ENCODE data around the gene ABHD15. TPM values are rescaled to one million over a fixed set of nuclear protein-coding genes. Genes with fewer than 3 reads are reported as not detected.
A peak's percentile ranks its signal among the peaks of the same experiment; 100 is the strongest.

Gene ABHD15
- total RNA-seq, 1 experiment from 2014 or later, result 10.5 TPM

- H3K9me3 ChIP-seq, result no peaks in the 10 kb centered on the region
- Mint-ChIP-seq H3K27me3 (ENCODE audit: insufficient read depth, unreplicated experiment) (no peaks in the 10 kb centered on the region), H3K27ac (ENCODE audit: unreplicated experiment) (no peak overlapping the region), H3K9me3 (ENCODE audit: unreplicated experiment) (no peaks in the 10 kb centered on the region), H3K36me3 (ENCODE audit: insufficient read depth, unreplicated experiment) (peaks cover 26% of the 10 kb centered on the region), H3K4me3 (ENCODE audit: unreplicated experiment) (no peak overlapping the region), H3K4me1 (ENCODE audit: low read depth, unreplicated experiment) (peaks cover 6% of the 10 kb centered on the region)
- intact Hi-C loops (cut with micrococcal nuclease; ENCODE audit: unreplicated experiment), result loop anchor here (2.0 kb wide), 1 partner anchor 15 kb away; the partner anchor contains the start of gene GIT1
- TF ChIP-seq CTCF (IDR thresholded peaks at IDR 0.05; ENCODE audit: insufficient read depth in 1 of 2, low read depth in 1 of 2, low read length in 1 of 2, severe bottlenecking in 1 of 2, unreplicated experiment in 1 of 2), result no peak
- DNase-seq, result no peak
- ChIA-PET CTCF (interaction anchor here (0.9 to 1.9 kb wide), 7 partner anchors 8 to 204 kb away, joined by 3 to 7 read pairs (median 4); no protein-coding TSS in a partner anchor), POLR2A (interaction anchor here (0.6 kb wide), 1 partner anchor 16 kb away, joined by 3 read pairs; no protein-coding TSS in a partner anchor)
- no peaks in the 10 kb centered on the region for H3K27me3 ChIP-seq (replicated peaks; ENCODE audit: control insufficient read depth, insufficient read depth, low read length)
- H3K4me1 ChIP-seq, result peaks cover 10% of the 10 kb centered on the region
- no TSS peak for BruUV-seq (replicated peaks)
- H3K36me3 ChIP-seq (ENCODE audit: control insufficient read depth, insufficient read depth, low read length), result peaks cover 1% of the 10 kb centered on the region; the same call in 1 of the 2 replicates
- no peak overlapping the region for H3K4me3 ChIP-seq (ENCODE audit: low read depth, low read length)
Measured at GRCh38 chr17:29573871-29574731, 7.3 kb upstream of the ABHD15 start.

- peaks cover 10% of the 10 kb centered on the region for H3K4me1 ChIP-seq
- intact Hi-C loops (cut with micrococcal nuclease; ENCODE audit: unreplicated experiment), result no loop called here
- DNase-seq, result no peak
- POLR2A ChIA-PET, result interaction anchor here (0.6 kb wide), 1 partner anchor 17 kb away, joined by 3 read pairs; no protein-coding TSS in a partner anchor
- peaks cover 26% of the 10 kb centered on the region for H3K36me3 Mint-ChIP-seq (ENCODE audit: insufficient read depth, unreplicated experiment)
- H3K9me3 Mint-ChIP-seq (ENCODE audit: unreplicated experiment), result no peaks in the 10 kb centered on the region
- H3K4me3 ChIP-seq (ENCODE audit: low read depth, low read length), result no peak overlapping the region
- no peaks in the 10 kb centered on the region for H3K27me3 Mint-ChIP-seq (ENCODE audit: insufficient read depth, unreplicated experiment)
- CTCF ChIA-PET, result no interaction called here
- no peaks in the 10 kb centered on the region for H3K27me3 ChIP-seq (replicated peaks; ENCODE audit: control insufficient read depth, insufficient read depth, low read length)
- BruUV-seq (replicated peaks), result TSS peak; percentile 59
- no peak overlapping the region for H3K4me3 Mint-ChIP-seq (ENCODE audit: unreplicated experiment)
- H3K4me1 Mint-ChIP-seq (ENCODE audit: low read depth, unreplicated experiment), result peaks cover 6% of the 10 kb centered on the region
- peaks cover 1% of the 10 kb centered on the region; the same call in 1 of the 2 replicates for H3K36me3 ChIP-seq (ENCODE audit: control insufficient read depth, insufficient read depth, low read length)
- TF ChIP-seq CTCF (IDR thresholded peaks at IDR 0.05; ENCODE audit: insufficient read depth in 1 of 2, low read depth in 1 of 2, low read length in 1 of 2, severe bottlenecking in 1 of 2, unreplicated experiment in 1 of 2), result no peak
- no peak overlapping the region for H3K27ac Mint-ChIP-seq (ENCODE audit: unreplicated experiment)
- no peaks in the 10 kb centered on the region for H3K9me3 ChIP-seq
Measured at GRCh38 chr17:29573558-29573869, 6.7 kb upstream of the ABHD15 start.

- ChIA-PET CTCF (interaction anchor here (0.6 kb wide), 1 partner anchor 461 kb away, joined by 3 read pairs; no protein-coding TSS in a partner anchor), POLR2A (interaction anchor here (0.6 to 0.7 kb wide), 2 partner anchors 17 to 247 kb away, joined by 3 to 4 read pairs; no protein-coding TSS in a partner anchor)
- peaks cover 1% of the 10 kb centered on the region; the same call in 1 of the 2 replicates for H3K36me3 ChIP-seq (ENCODE audit: control insufficient read depth, insufficient read depth, low read length)
- TF ChIP-seq CTCF (IDR thresholded peaks at IDR 0.05; ENCODE audit: insufficient read depth in 1 of 2, low read depth in 1 of 2, low read length in 1 of 2, severe bottlenecking in 1 of 2, unreplicated experiment in 1 of 2), result no peak
- Mint-ChIP-seq H3K27me3 (ENCODE audit: insufficient read depth, unreplicated experiment) (no peaks in the 10 kb centered on the region), H3K4me3 (ENCODE audit: unreplicated experiment) (no peak overlapping the region), H3K36me3 (ENCODE audit: insufficient read depth, unreplicated experiment) (peaks cover 32% of the 10 kb centered on the region), H3K9me3 (ENCODE audit: unreplicated experiment) (no peaks in the 10 kb centered on the region), H3K4me1 (ENCODE audit: low read depth, unreplicated experiment) (peaks cover 6% of the 10 kb centered on the region), H3K27ac (ENCODE audit: unreplicated experiment) (no peak overlapping the region)
- intact Hi-C loops (cut with micrococcal nuclease; ENCODE audit: unreplicated experiment), result no loop called here
- peaks cover 10% of the 10 kb centered on the region for H3K4me1 ChIP-seq
- H3K9me3 ChIP-seq, result no peaks in the 10 kb centered on the region
- H3K4me3 ChIP-seq (ENCODE audit: low read depth, low read length), result no peak overlapping the region
- H3K27me3 ChIP-seq (replicated peaks; ENCODE audit: control insufficient read depth, insufficient read depth, low read length), result no peaks in the 10 kb centered on the region
- no peak for DNase-seq
- no TSS peak for BruUV-seq (replicated peaks)
Measured at GRCh38 chr17:29572691-29573557, 6.1 kb upstream of the ABHD15 start.

Data from Caco-2 (cell line).